Neural progenitor cell (in vitro differentiated cells): ENCODE measurements around the gene TLE6.

Experiments
- EZH2 ChIP-seq: fragments of 200-600 bp; sonication (generic); IDR thresholded peaks from 2 replicates; pipeline ENCODE4 v1.6.1; 2017; ENCODE audit warnings: antibody characterized with exemption, mild to moderate bottlenecking, moderate library complexity
- TF ChIP-seq, protein P1 (sequence below): fragments of 200-600 bp; sonication (generic); IDR thresholded peaks from 2 replicates; pipeline ENCODE4 v1.5.1; 2017; ENCODE audit warnings: antibody characterized with exemption, mild to moderate bottlenecking

DNA sequence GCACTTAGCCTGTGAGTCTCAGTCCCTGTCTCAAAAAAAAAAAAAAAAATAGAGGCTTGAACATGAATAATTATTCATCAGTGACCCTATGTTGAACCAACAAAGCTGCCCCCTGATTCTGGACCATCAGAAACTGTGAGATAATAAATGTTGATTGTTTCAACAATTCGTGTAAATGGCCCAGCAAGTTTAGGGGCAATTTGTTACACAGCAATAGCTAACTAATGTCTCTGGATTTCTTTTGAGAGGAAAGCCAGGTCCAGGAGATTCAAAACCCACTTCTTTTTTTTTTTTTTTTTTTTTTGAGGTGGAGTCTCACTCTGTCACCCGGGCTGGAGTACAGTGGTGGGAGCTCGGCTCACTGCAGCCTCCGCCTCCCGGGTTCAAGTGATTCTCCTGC, 12.5 kb upstream of the TLE6 start:
- TF ChIP-seq, protein P1, sequence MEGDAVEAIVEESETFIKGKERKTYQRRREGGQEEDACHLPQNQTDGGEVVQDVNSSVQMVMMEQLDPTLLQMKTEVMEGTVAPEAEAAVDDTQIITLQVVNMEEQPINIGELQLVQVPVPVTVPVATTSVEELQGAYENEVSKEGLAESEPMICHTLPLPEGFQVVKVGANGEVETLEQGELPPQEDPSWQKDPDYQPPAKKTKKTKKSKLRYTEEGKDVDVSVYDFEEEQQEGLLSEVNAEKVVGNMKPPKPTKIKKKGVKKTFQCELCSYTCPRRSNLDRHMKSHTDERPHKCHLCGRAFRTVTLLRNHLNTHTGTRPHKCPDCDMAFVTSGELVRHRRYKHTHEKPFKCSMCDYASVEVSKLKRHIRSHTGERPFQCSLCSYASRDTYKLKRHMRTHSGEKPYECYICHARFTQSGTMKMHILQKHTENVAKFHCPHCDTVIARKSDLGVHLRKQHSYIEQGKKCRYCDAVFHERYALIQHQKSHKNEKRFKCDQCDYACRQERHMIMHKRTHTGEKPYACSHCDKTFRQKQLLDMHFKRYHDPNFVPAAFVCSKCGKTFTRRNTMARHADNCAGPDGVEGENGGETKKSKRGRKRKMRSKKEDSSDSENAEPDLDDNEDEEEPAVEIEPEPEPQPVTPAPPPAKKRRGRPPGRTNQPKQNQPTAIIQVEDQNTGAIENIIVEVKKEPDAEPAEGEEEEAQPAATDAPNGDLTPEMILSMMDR: no peak
- no peak for TF ChIP-seq EZH2
